Measurements from ENCODE around the gene ADGRL3.

ADGRL3 gene

GRCh38 chr4:61223385-61223784, 23.3 kb downstream of the ADGRL3 start:
- Histone ChIP-seq H3K4me1 (ENCODE audit: control insufficient read depth in 1 of 2, insufficient read depth in 2 of 2, low read length in 2 of 2) (no peaks in the 10 kb centered on the region), H3K4me3 (ENCODE audit: low read depth in 1 of 2, low read length in 2 of 2) (no peak overlapping the region), H3K27ac (ENCODE audit: low read depth, low read length) (no peak overlapping the region), H3K9me3 (ENCODE audit: control insufficient read depth in 1 of 2, low read length in 2 of 2) (no peaks in the 10 kb centered on the region), H3K36me3 (ENCODE audit: control insufficient read depth in 1 of 2, insufficient read depth in 2 of 2, low read length in 2 of 2) (no peaks in the 10 kb centered on the region), H3K27me3 (ENCODE audit: control insufficient read depth in 1 of 2, insufficient read depth in 2 of 2, low read length in 2 of 2) (no peaks in the 10 kb centered on the region), H3K9ac (ENCODE audit: low read depth in 1 of 2, low read length in 2 of 2) (no peak overlapping the region)

- Histone ChIP-seq H3K4me1 (ENCODE audit: control insufficient read depth in 1 of 2, insufficient read depth in 2 of 2, low read length in 2 of 2) (no peaks in the 10 kb centered on the region), H3K36me3 (ENCODE audit: control insufficient read depth in 1 of 2, insufficient read depth in 2 of 2, low read length in 2 of 2) (no peaks in the 10 kb centered on the region), H3K4me3 (ENCODE audit: low read depth in 1 of 2, low read length in 2 of 2) (no peak overlapping the region), H3K9ac (ENCODE audit: low read depth in 1 of 2, low read length in 2 of 2) (no peak overlapping the region), H3K9me3 (ENCODE audit: control insufficient read depth in 1 of 2, low read length in 2 of 2) (no peaks in the 10 kb centered on the region), H3K27ac (ENCODE audit: low read depth, low read length) (no peak overlapping the region), H3K27me3 (ENCODE audit: control insufficient read depth in 1 of 2, insufficient read depth in 2 of 2, low read length in 2 of 2) (no peaks in the 10 kb centered on the region)
Measured at GRCh38 chr4:61224573-61224972, 24.4 kb downstream of the ADGRL3 start.

- H3K27ac ChIP-seq (ENCODE audit: low read depth, low read length) = no peak overlapping the region
- no peak overlapping the region for H3K9ac ChIP-seq (ENCODE audit: low read depth in 1 of 2, low read length in 2 of 2)
- H3K36me3 ChIP-seq (ENCODE audit: control insufficient read depth in 1 of 2, insufficient read depth in 2 of 2, low read length in 2 of 2) = no peaks in the 10 kb centered on the region
- H3K9me3 ChIP-seq (ENCODE audit: control insufficient read depth in 1 of 2, low read length in 2 of 2) = no peaks in the 10 kb centered on the region
- H3K4me1 ChIP-seq (ENCODE audit: control insufficient read depth in 1 of 2, insufficient read depth in 2 of 2, low read length in 2 of 2) = no peaks in the 10 kb centered on the region
- no peak overlapping the region for H3K4me3 ChIP-seq (ENCODE audit: low read depth in 1 of 2, low read length in 2 of 2)
- no peaks in the 10 kb centered on the region for H3K27me3 ChIP-seq (ENCODE audit: control insufficient read depth in 1 of 2, insufficient read depth in 2 of 2, low read length in 2 of 2)
Measured at GRCh38 chr4:61225656-61226055, 25.5 kb downstream of the ADGRL3 start.

- Histone ChIP-seq H3K9ac (ENCODE audit: low read depth in 1 of 2, low read length in 2 of 2) (no peak overlapping the region), H3K27me3 (ENCODE audit: control insufficient read depth in 1 of 2, insufficient read depth in 2 of 2, low read length in 2 of 2) (no peaks in the 10 kb centered on the region), H3K27ac (ENCODE audit: low read depth, low read length) (no peak overlapping the region), H3K4me3 (ENCODE audit: low read depth in 1 of 2, low read length in 2 of 2) (no peak overlapping the region), H3K4me1 (ENCODE audit: control insufficient read depth in 1 of 2, insufficient read depth in 2 of 2, low read length in 2 of 2) (no peaks in the 10 kb centered on the region), H3K9me3 (ENCODE audit: control insufficient read depth in 1 of 2, low read length in 2 of 2) (no peaks in the 10 kb centered on the region), H3K36me3 (ENCODE audit: control insufficient read depth in 1 of 2, insufficient read depth in 2 of 2, low read length in 2 of 2) (no peaks in the 10 kb centered on the region)
Measured at GRCh38 chr4:61231421-61231820, 31.3 kb downstream of the ADGRL3 start.

- no peaks in the 10 kb centered on the region for H3K4me1 ChIP-seq (ENCODE audit: control insufficient read depth in 1 of 2, insufficient read depth in 2 of 2, low read length in 2 of 2)
- H3K27me3 ChIP-seq (ENCODE audit: control insufficient read depth in 1 of 2, insufficient read depth in 2 of 2, low read length in 2 of 2) = no peaks in the 10 kb centered on the region
- H3K36me3 ChIP-seq (ENCODE audit: control insufficient read depth in 1 of 2, insufficient read depth in 2 of 2, low read length in 2 of 2) = no peaks in the 10 kb centered on the region
- no peak overlapping the region for H3K27ac ChIP-seq (ENCODE audit: low read depth, low read length)
- no peaks in the 10 kb centered on the region for H3K9me3 ChIP-seq (ENCODE audit: control insufficient read depth in 1 of 2, low read length in 2 of 2)
- H3K9ac ChIP-seq (ENCODE audit: low read depth in 1 of 2, low read length in 2 of 2) = no peak overlapping the region
- H3K4me3 ChIP-seq (ENCODE audit: low read depth in 1 of 2, low read length in 2 of 2) = no peak overlapping the region
Measured at GRCh38 chr4:61239250-61239649, 39.1 kb downstream of the ADGRL3 start.

GRCh38 chr4:61243962-61244361, 43.8 kb downstream of the ADGRL3 start:
- no peaks in the 10 kb centered on the region for H3K9me3 ChIP-seq (ENCODE audit: control insufficient read depth in 1 of 2, low read length in 2 of 2)
- H3K9ac ChIP-seq (ENCODE audit: low read depth in 1 of 2, low read length in 2 of 2) = no peak overlapping the region
- no peaks in the 10 kb centered on the region for H3K36me3 ChIP-seq (ENCODE audit: control insufficient read depth in 1 of 2, insufficient read depth in 2 of 2, low read length in 2 of 2)
- H3K4me3 ChIP-seq (ENCODE audit: low read depth in 1 of 2, low read length in 2 of 2) = no peak overlapping the region
- no peak overlapping the region for H3K27ac ChIP-seq (ENCODE audit: low read depth, low read length)
- H3K4me1 ChIP-seq (ENCODE audit: control insufficient read depth in 1 of 2, insufficient read depth in 2 of 2, low read length in 2 of 2) = no peaks in the 10 kb centered on the region
- H3K27me3 ChIP-seq (ENCODE audit: control insufficient read depth in 1 of 2, insufficient read depth in 2 of 2, low read length in 2 of 2) = no peaks in the 10 kb centered on the region

GRCh38 chr4:61245069-61245714, 45.1 kb downstream of the ADGRL3 start:
- H3K4me1 ChIP-seq (ENCODE audit: control insufficient read depth in 1 of 2, insufficient read depth in 2 of 2, low read length in 2 of 2) = no peaks in the 10 kb centered on the region
- no peaks in the 10 kb centered on the region for H3K27me3 ChIP-seq (ENCODE audit: control insufficient read depth in 1 of 2, insufficient read depth in 2 of 2, low read length in 2 of 2)
- H3K27ac ChIP-seq (ENCODE audit: low read depth, low read length) = no peak overlapping the region
- H3K36me3 ChIP-seq (ENCODE audit: control insufficient read depth in 1 of 2, insufficient read depth in 2 of 2, low read length in 2 of 2) = no peaks in the 10 kb centered on the region
- no peaks in the 10 kb centered on the region for H3K9me3 ChIP-seq (ENCODE audit: control insufficient read depth in 1 of 2, low read length in 2 of 2)
- H3K4me3 ChIP-seq (ENCODE audit: low read depth in 1 of 2, low read length in 2 of 2) = no peak overlapping the region
- no peak overlapping the region for H3K9ac ChIP-seq (ENCODE audit: low read depth in 1 of 2, low read length in 2 of 2)

- Histone ChIP-seq H3K27ac (ENCODE audit: low read depth, low read length) (no peak overlapping the region), H3K9ac (ENCODE audit: low read depth in 1 of 2, low read length in 2 of 2) (no peak overlapping the region), H3K27me3 (ENCODE audit: control insufficient read depth in 1 of 2, insufficient read depth in 2 of 2, low read length in 2 of 2) (no peaks in the 10 kb centered on the region), H3K9me3 (ENCODE audit: control insufficient read depth in 1 of 2, low read length in 2 of 2) (no peaks in the 10 kb centered on the region), H3K4me3 (ENCODE audit: low read depth in 1 of 2, low read length in 2 of 2) (no peak overlapping the region), H3K4me1 (ENCODE audit: control insufficient read depth in 1 of 2, insufficient read depth in 2 of 2, low read length in 2 of 2) (no peaks in the 10 kb centered on the region), H3K36me3 (ENCODE audit: control insufficient read depth in 1 of 2, insufficient read depth in 2 of 2, low read length in 2 of 2) (no peaks in the 10 kb centered on the region)
Measured at GRCh38 chr4:61246034-61246433, 45.9 kb downstream of the ADGRL3 start.

GRCh38 chr4:61248705-61249104, 48.6 kb downstream of the ADGRL3 start:
- Histone ChIP-seq H3K9me3 (ENCODE audit: control insufficient read depth in 1 of 2, low read length in 2 of 2) (no peaks in the 10 kb centered on the region), H3K4me1 (ENCODE audit: control insufficient read depth in 1 of 2, insufficient read depth in 2 of 2, low read length in 2 of 2) (no peaks in the 10 kb centered on the region), H3K27me3 (ENCODE audit: control insufficient read depth in 1 of 2, insufficient read depth in 2 of 2, low read length in 2 of 2) (no peaks in the 10 kb centered on the region), H3K4me3 (ENCODE audit: low read depth in 1 of 2, low read length in 2 of 2) (no peak overlapping the region), H3K27ac (ENCODE audit: low read depth, low read length) (no peak overlapping the region), H3K9ac (ENCODE audit: low read depth in 1 of 2, low read length in 2 of 2) (no peak overlapping the region), H3K36me3 (ENCODE audit: control insufficient read depth in 1 of 2, insufficient read depth in 2 of 2, low read length in 2 of 2) (no peaks in the 10 kb centered on the region)

GRCh38 chr4:61251129-61251528, 51.0 kb downstream of the ADGRL3 start:
- no peak overlapping the region for H3K9ac ChIP-seq (ENCODE audit: low read depth in 1 of 2, low read length in 2 of 2)
- H3K36me3 ChIP-seq (ENCODE audit: control insufficient read depth in 1 of 2, insufficient read depth in 2 of 2, low read length in 2 of 2) = no peaks in the 10 kb centered on the region
- no peak overlapping the region for H3K27ac ChIP-seq (ENCODE audit: low read depth, low read length)
- H3K9me3 ChIP-seq (ENCODE audit: control insufficient read depth in 1 of 2, low read length in 2 of 2) = no peaks in the 10 kb centered on the region
- no peaks in the 10 kb centered on the region for H3K27me3 ChIP-seq (ENCODE audit: control insufficient read depth in 1 of 2, insufficient read depth in 2 of 2, low read length in 2 of 2)
- no peaks in the 10 kb centered on the region for H3K4me1 ChIP-seq (ENCODE audit: control insufficient read depth in 1 of 2, insufficient read depth in 2 of 2, low read length in 2 of 2)
- no peak overlapping the region for H3K4me3 ChIP-seq (ENCODE audit: low read depth in 1 of 2, low read length in 2 of 2)

- no peak overlapping the region for H3K27ac ChIP-seq (ENCODE audit: low read depth, low read length)
- no peaks in the 10 kb centered on the region for H3K27me3 ChIP-seq (ENCODE audit: control insufficient read depth in 1 of 2, insufficient read depth in 2 of 2, low read length in 2 of 2)
- H3K4me3 ChIP-seq (ENCODE audit: low read depth in 1 of 2, low read length in 2 of 2) = no peak overlapping the region
- H3K36me3 ChIP-seq (ENCODE audit: control insufficient read depth in 1 of 2, insufficient read depth in 2 of 2, low read length in 2 of 2) = no peaks in the 10 kb centered on the region
- no peaks in the 10 kb centered on the region for H3K4me1 ChIP-seq (ENCODE audit: control insufficient read depth in 1 of 2, insufficient read depth in 2 of 2, low read length in 2 of 2)
- H3K9ac ChIP-seq (ENCODE audit: low read depth in 1 of 2, low read length in 2 of 2) = no peak overlapping the region
- no peaks in the 10 kb centered on the region for H3K9me3 ChIP-seq (ENCODE audit: control insufficient read depth in 1 of 2, low read length in 2 of 2)
Measured at GRCh38 chr4:61254406-61254805, 54.3 kb downstream of the ADGRL3 start.
